Natural killer cell (primary cell): ENCODE results near the gene HRCT1. TPM values are rescaled to one million over a fixed set of nuclear protein-coding genes. Genes with fewer than 3 reads are reported as not detected.
A peak's percentile ranks its signal among the peaks of the same experiment; 100 is the strongest.

Experiments used
- ATAC-seq, 3 donors: fragments of 150-1000 bp in 2 of 3; fragments of 200-7000 bp in 1 of 3; cut with Tn5 transposase; 1 replicate in 1 of 3; 2 replicates in 2 of 3; pipeline ENCODE4 v1.10.0; 2021; ENCODE audit warnings: mild to moderate bottlenecking in 2 of 3, moderate library complexity in 2 of 3
- DNase-seq, 2 donors: peaks; one replicate each; pipeline versions ENCODE4 v3.0.0 to v3.0.0-alpha.2; 2013 to 2021; ENCODE audit warnings: mixed read lengths in 1 of 2
- H3K27ac ChIP-seq: one replicate; pipeline ENCODE4 v1.5.1; 2013; ENCODE audit warnings: mild to moderate bottlenecking, low read length
- H3K27me3 ChIP-seq: one replicate; pipeline ENCODE4 v1.6.1; 2013; ENCODE audit warnings: low read length; ENCODE audit not compliant: control insufficient read depth, insufficient read depth
- H3K36me3 ChIP-seq: one replicate; pipeline ENCODE4 v1.6.1; 2013; ENCODE audit warnings: low read length; ENCODE audit not compliant: control insufficient read depth, insufficient read depth
- H3K4me1 ChIP-seq: one replicate; pipeline ENCODE4 v1.6.1; 2013; ENCODE audit warnings: low read length; ENCODE audit not compliant: control insufficient read depth, insufficient read depth
- H3K4me3 ChIP-seq: one replicate; pipeline ENCODE4 v1.5.1; 2013; ENCODE audit warnings: low read length
- H3K9me3 ChIP-seq: one replicate; pipeline ENCODE4 v1.6.1; 2013; ENCODE audit warnings: low read length; ENCODE audit not compliant: control insufficient read depth, insufficient read depth
- H3K27ac Mint-ChIP-seq, 2 donors: one replicate each; pipeline ENCODE4 v1.8.0; 2022; ENCODE audit warnings: mild to moderate bottlenecking in 2 of 2, mixed read lengths in 2 of 2, moderate library complexity in 1 of 2
- H3K27me3 Mint-ChIP-seq, 2 donors: one replicate each; pipeline ENCODE4 v1.8.0; 2022; ENCODE audit warnings: low read depth in 2 of 2, mixed read lengths in 2 of 2
- H3K36me3 Mint-ChIP-seq: one replicate; pipeline ENCODE4 v1.8.0; 2022; ENCODE audit warnings: mixed read lengths
- H3K4me1 Mint-ChIP-seq, 2 donors: one replicate each; pipeline ENCODE4 v1.8.0; 2022; ENCODE audit warnings: mixed read lengths in 2 of 2
- H3K4me3 Mint-ChIP-seq: one replicate; pipeline ENCODE4 v1.8.0; 2022; ENCODE audit warnings: mild to moderate bottlenecking, moderate library complexity, mixed read lengths
- H3K9me3 Mint-ChIP-seq, 2 donors: one replicate each; pipeline ENCODE4 v1.8.0; 2022; ENCODE audit warnings: mixed read lengths in 2 of 2
- CTCF ChIP-seq: fragments of 200-600 bp; IDR thresholded peaks from one replicate; pipeline ENCODE4 v1.8.0; 2022; ENCODE audit warnings: antibody characterized with exemption
- WGBS: methylation state at CpG from one replicate; pipeline ENCODE4 v1.1.7; 2013; ENCODE audit warnings: missing lambda C conversion rate; ENCODE audit not compliant: insufficient coverage; 5-methylcytosine and 5-hydroxymethylcytosine counted together
- intact Hi-C: fragments of 100-400 bp; cut with micrococcal nuclease; formaldehyde crosslinking; loops from one replicate; pipeline ENCODE4 v1.14.2; 2022
- total RNA-seq, 4 donors: library from RNA; stranded (reverse); fragments of 120-200 nt in 1 of 4; gene quantifications; one replicate each; pipeline versions ENCODE4 v1.2.3 to v1.2.4, GENCODE V29; 2013 to 2022

HRCT1 gene
- total RNA-seq, 3 donors from 2014 or later (not counting 1 experiment from before 2014, with no cell fraction given) = not detected

GRCh38 chr9:35899021-35899420 lies 7.0 kb upstream of the HRCT1 start:
- intact Hi-C loops = no loop called here
- H3K27me3 ChIP-seq = peaks cover 9% of the 10 kb centered on the region

GRCh38 chr9:35903049-35903448 lies 3.0 kb upstream of the HRCT1 start:
- Histone ChIP-seq H3K27me3 (peaks cover 7% of the 10 kb centered on the region), H3K4me3 (no peak overlapping the region), H3K36me3 (no peaks in the 10 kb centered on the region), H3K27ac (no peak overlapping the region), H3K9me3 (no peaks in the 10 kb centered on the region), H3K4me1 (peaks cover 5% of the 10 kb centered on the region)
- no peak overlapping the region for H3K4me3 Mint-ChIP-seq
- DNase-seq (peak in 1 of 2 donors; percentile 78), ATAC-seq (peak; percentile 49 to 66 (median 62))
- no peak overlapping the region for H3K27ac Mint-ChIP-seq
- intact Hi-C loops = no loop called here
- peaks cover 0 to 5% of the 10 kb centered on the region in 2 donors for H3K4me1 Mint-ChIP-seq
- peak; percentile 85 for TF ChIP-seq CTCF
- H3K36me3 Mint-ChIP-seq = no peaks in the 10 kb centered on the region
- WGBS = 54% methylated on average over 2 of the region's 3 CpGs
- no peaks in the 10 kb centered on the region for H3K9me3 Mint-ChIP-seq
- peaks cover 15 to 26% of the 10 kb centered on the region in 2 donors for H3K27me3 Mint-ChIP-seq

More at GRCh38 chr9:35899021-35899420, 7.0 kb upstream of the HRCT1 start:
- Mint-ChIP-seq H3K27ac (no peak overlapping the region), H3K4me3 (no peak overlapping the region), H3K36me3 (no peaks in the 10 kb centered on the region), H3K4me1 (no peaks in the 10 kb centered on the region), H3K27me3 (peaks cover 17 to 40% of the 10 kb centered on the region in 2 donors), H3K9me3 (no peaks in the 10 kb centered on the region)
- WGBS = 81% methylated on average over 2 of the region's 2 CpGs
- DNase-seq (no peak), ATAC-seq (no peak)
- Histone ChIP-seq H3K4me1 (no peaks in the 10 kb centered on the region), H3K27ac (no peak overlapping the region), H3K36me3 (no peaks in the 10 kb centered on the region), H3K9me3 (no peaks in the 10 kb centered on the region), H3K4me3 (no peak overlapping the region)
- no peak for TF ChIP-seq CTCF

GRCh38 chr9:35904338-35904737 lies 1.7 kb upstream of the HRCT1 start:
- Histone ChIP-seq H3K4me3 (no peak overlapping the region), H3K9me3 (no peaks in the 10 kb centered on the region), H3K27me3 (peaks cover 7% of the 10 kb centered on the region), H3K36me3 (no peaks in the 10 kb centered on the region), H3K27ac (no peak overlapping the region), H3K4me1 (peaks cover 10% of the 10 kb centered on the region)
- Mint-ChIP-seq H3K9me3 (no peaks in the 10 kb centered on the region), H3K4me1 (peaks cover 0 to 5% of the 10 kb centered on the region in 2 donors), H3K27ac (no peak overlapping the region), H3K27me3 (peaks cover 15 to 26% of the 10 kb centered on the region in 2 donors), H3K4me3 (no peak overlapping the region), H3K36me3 (no peaks in the 10 kb centered on the region)
- intact Hi-C loops = no loop called here
- WGBS = 77% methylated on average over 4 of the region's 8 CpGs
- no peak for TF ChIP-seq CTCF
- ATAC-seq (no peak), DNase-seq (no peak)
